Superior temporal gyrus (tissue), 1 donor: ENCODE data around the gene POMT2.
"Not testable (repeated sequence)": the region's sequence is repeated elsewhere in the genome, so short reads cannot be mapped to it uniquely, and the experiment has no call there.

Source experiments
- DNase-seq: peaks from one replicate; pipeline ENCODE4 v3.0.0-alpha.2; 2016; ENCODE audit errors: extremely low spot score

POMT2 gene

GRCh38 chr14:77324816-77325745 lies 4.4 kb upstream of the POMT2 start:
- DNase-seq: no peak

- DNase-seq: no peak
These were observed 3.6 kb upstream of the POMT2 start for GRCh38 chr14:77324289-77324688.

GRCh38 chr14:77323571-77323970 lies 2.9 kb upstream of the POMT2 start:
- DNase-seq: no peak

- DNase-seq: no peak
These were observed 2.3 kb upstream of the POMT2 start for GRCh38 chr14:77322951-77323350.

- DNase-seq: no peak
These were observed 1.7 kb upstream of the POMT2 start for GRCh38 chr14:77322250-77322902.

GRCh38 chr14:77319422-77319821 lies 1.3 kb downstream of the POMT2 start:
- DNase-seq: no peak

- DNase-seq: not testable (repeated sequence)
These were observed 1.9 kb downstream of the POMT2 start for GRCh38 chr14:77318756-77319155.

GRCh38 chr14:77318006-77318553 lies 2.6 kb downstream of the POMT2 start:
- DNase-seq: peak; percentile 81

- peak; percentile 58 for DNase-seq
These were observed 3.8 kb downstream of the POMT2 start for GRCh38 chr14:77316872-77317301.

- DNase-seq: no peak
These were observed 4.5 kb downstream of the POMT2 start for GRCh38 chr14:77316195-77316505.

GRCh38 chr14:77314539-77315457 lies 5.9 kb downstream of the POMT2 start:
- peak; percentile 58 for DNase-seq

GRCh38 chr14:77314043-77314442 lies 6.6 kb downstream of the POMT2 start:
- peak; percentile 79 for DNase-seq

GRCh38 chr14:77313371-77313770 lies 7.3 kb downstream of the POMT2 start:
- no peak for DNase-seq

- no peak for DNase-seq
These were observed 9.5 kb downstream of the POMT2 start for GRCh38 chr14:77311217-77311616.

GRCh38 chr14:77310026-77310425 lies 10.7 kb downstream of the POMT2 start:
- no peak for DNase-seq

GRCh38 chr14:77309131-77309530 lies 11.6 kb downstream of the POMT2 start:
- no peak for DNase-seq

GRCh38 chr14:77306851-77307496 lies 13.7 kb downstream of the POMT2 start:
- DNase-seq: peak; percentile 90

- peak; percentile 97 for DNase-seq
These were observed 14.3 kb downstream of the POMT2 start for GRCh38 chr14:77306416-77306815.

- DNase-seq: peak; percentile 77
These were observed 15.0 kb downstream of the POMT2 start for GRCh38 chr14:77305696-77306095.

GRCh38 chr14:77303417-77304156 lies 17.1 kb downstream of the POMT2 start:
- peak; percentile 82 for DNase-seq
